MM.1S (cell line): ENCODE measurements around the gene GRM3.
A peak's percentile ranks its signal among the peaks of the same experiment; 100 is the strongest.

Experiments
- DNase-seq: peaks from one replicate; pipeline ENCODE4 v3.0.0-alpha.2; 2015
- H2AFZ ChIP-seq: fragments of 300-600 bp; sonication (generic); 2 replicates; pipeline ENCODE4 v1.6.0; 2016; ENCODE audit warnings: antibody characterized with exemption, low read length
- H3F3A ChIP-seq: fragments of 300-600 bp; sonication (generic); 2 replicates; pipeline ENCODE4 v1.6.1; 2016; ENCODE audit warnings: mild to moderate bottlenecking, antibody characterized with exemption, low read length, moderate library complexity, mixed read lengths; ENCODE audit not compliant: insufficient read depth
- H3K27ac ChIP-seq: fragments of 300-600 bp; sonication (generic); 2 replicates; pipeline ENCODE4 v1.5.1; 2016; ENCODE audit warnings: mild to moderate bottlenecking, low read length
- H3K27me3 ChIP-seq: fragments of 300-600 bp; sonication (generic); replicated peaks from 2 replicates; pipeline ENCODE4 v1.6.0; 2016; ENCODE audit warnings: low read length; ENCODE audit not compliant: insufficient read depth
- H3K36me3 ChIP-seq: fragments of 300-600 bp; sonication (generic); replicated peaks from 2 replicates; pipeline ENCODE4 v1.6.1; 2016; ENCODE audit warnings: mild to moderate bottlenecking, low read length, mixed read lengths; ENCODE audit not compliant: insufficient read depth
- H3K4me1 ChIP-seq: fragments of 300-600 bp; sonication (generic); 2 replicates; pipeline ENCODE4 v1.6.1; 2016; ENCODE audit warnings: low read length, mixed read lengths
- H3K4me2 ChIP-seq: fragments of 300-600 bp; sonication (generic); 2 replicates; pipeline ENCODE4 v1.6.0; 2016; ENCODE audit warnings: low read depth, low read length
- H3K4me3 ChIP-seq: fragments of 300-600 bp; sonication (generic); 2 replicates; pipeline ENCODE4 v1.5.1; 2016; ENCODE audit warnings: low read length, mixed read lengths
- H3K79me2 ChIP-seq: fragments of 300-600 bp; sonication (generic); 2 replicates; pipeline ENCODE4 v1.6.1; 2016; ENCODE audit warnings: mixed run types, low read length, mixed read lengths
- H3K9ac ChIP-seq: fragments of 300-600 bp; sonication (generic); 2 replicates; pipeline ENCODE4 v1.6.1; 2016; ENCODE audit warnings: low read length, mixed read lengths
- H3K9me2 ChIP-seq: fragments of 300-600 bp; sonication (generic); replicated peaks from 2 replicates; pipeline ENCODE4 v1.6.1; 2016; ENCODE audit warnings: mild to moderate bottlenecking, low read length, mixed read lengths; ENCODE audit not compliant: insufficient read depth
- H3K9me3 ChIP-seq: fragments of 300-600 bp; sonication (generic); replicated peaks from 2 replicates; pipeline ENCODE4 v1.6.1; 2016; ENCODE audit warnings: mild to moderate bottlenecking, low read length, mixed read lengths; ENCODE audit not compliant: insufficient read depth
- H4K20me1 ChIP-seq: fragments of 300-600 bp; sonication (generic); 2 replicates; pipeline ENCODE4 v1.6.1; 2016; ENCODE audit warnings: mild to moderate bottlenecking, low read length, moderate library complexity, mixed read lengths; ENCODE audit not compliant: insufficient read depth
- CTCF ChIP-seq: fragments of 300-600 bp; sonication (generic); IDR thresholded peaks from 2 replicates; pipeline ENCODE4 v1.5.1; 2016; ENCODE audit warnings: antibody characterized with exemption, low read length, mixed read lengths
- EZH2 ChIP-seq: fragments of 300-600 bp; sonication (generic); optimal IDR thresholded peaks from 2 replicates; pipeline ENCODE3; 2017; ENCODE audit warnings: low read depth, mild to moderate bottlenecking, antibody characterized with exemption, low read length, mixed read lengths
- EZH2phosphoT487 ChIP-seq: fragments of 300-600 bp; sonication (generic); IDR thresholded peaks from 2 replicates; pipeline ENCODE4 v1.6.1; 2018; ENCODE audit warnings: antibody characterized with exemption, low read length

Gene GRM3

GRCh38 chr7:86643561-86644281 is at the start of gene GRM3:
Gene GRM3, plus strand, starts transcription at chr7:86643909. Its CDS starts 121,237 bp downstream, at chr7:86765146.
- H2AFZ ChIP-seq: no peak within 1 kb of the TSS
- H3K4me1 ChIP-seq: no peaks in the 10 kb centered on the region
- no peak within 1 kb of the TSS for H3K4me3 ChIP-seq
- DNase-seq: no peak
- H3K9ac ChIP-seq: no peak within 1 kb of the TSS
- H4K20me1 ChIP-seq: no peaks in the 10 kb centered on the region
- no peak within 1 kb of the TSS for H3K27ac ChIP-seq
- no peaks in the 10 kb centered on the region for H3K27me3 ChIP-seq
- H3K4me2 ChIP-seq: peak within 1 kb of the TSS; percentile 18; the same call in 1 of the 2 replicates
- no peaks in the 10 kb centered on the region for H3F3A ChIP-seq
- H3K36me3 ChIP-seq: no peaks in the 10 kb centered on the region
- no peaks in the 10 kb centered on the region for H3K79me2 ChIP-seq
- H3K9me3 ChIP-seq: no peaks in the 10 kb centered on the region
- TF ChIP-seq EZH2phosphoT487: no peak
- no peak for TF ChIP-seq EZH2
- TF ChIP-seq CTCF: no peak
- H3K9me2 ChIP-seq: no peaks in the 10 kb centered on the region

GRCh38 chr7:86598311-86598710 is 45.4 kb upstream of the GRM3 start:
- H3K79me2 ChIP-seq: no peaks in the 10 kb centered on the region
- H3K9ac ChIP-seq: no peak overlapping the region
- H3K27ac ChIP-seq: no peak overlapping the region
- H3K9me3 ChIP-seq: no peaks in the 10 kb centered on the region
- H3K9me2 ChIP-seq: no peaks in the 10 kb centered on the region
- no peaks in the 10 kb centered on the region for H3K4me1 ChIP-seq
- DNase-seq: no peak
- H4K20me1 ChIP-seq: no peaks in the 10 kb centered on the region
- no peak overlapping the region for H3K4me3 ChIP-seq
- H2AFZ ChIP-seq: no peak overlapping the region
- TF ChIP-seq EZH2: no peak
- TF ChIP-seq EZH2phosphoT487: no peak
- no peaks in the 10 kb centered on the region for H3K36me3 ChIP-seq
- H3F3A ChIP-seq: no peaks in the 10 kb centered on the region
- H3K27me3 ChIP-seq: no peaks in the 10 kb centered on the region
- no peak overlapping the region for H3K4me2 ChIP-seq

GRCh38 chr7:86598721-86599120 is 45.0 kb upstream of the GRM3 start:
- Histone ChIP-seq H3K79me2 (no peaks in the 10 kb centered on the region), H3K9ac (no peak overlapping the region), H3F3A (no peaks in the 10 kb centered on the region), H3K27ac (no peak overlapping the region), H3K4me3 (no peak overlapping the region), H3K9me2 (no peaks in the 10 kb centered on the region), H3K27me3 (no peaks in the 10 kb centered on the region), H3K4me2 (no peak overlapping the region), H3K9me3 (no peaks in the 10 kb centered on the region), H3K36me3 (no peaks in the 10 kb centered on the region), H4K20me1 (no peaks in the 10 kb centered on the region), H2AFZ (no peak overlapping the region), H3K4me1 (no peaks in the 10 kb centered on the region)
- no peak for TF ChIP-seq CTCF
- TF ChIP-seq EZH2phosphoT487: no peak
- no peak for TF ChIP-seq EZH2
- DNase-seq: no peak
